GM19438 (cell line): ENCODE data around the gene IL12A.

Experiments
- ATAC-seq: cut with Tn5 transposase; IDR thresholded peaks from one replicate; pipeline ENCODE4 v1.9.1; 2021; ENCODE audit warnings: low read depth; ENCODE audit not compliant: unreplicated experiment

IL12A gene

GRCh38 chr3:159989973-159990846, 1.6 kb downstream of the IL12A start:
- no peak for ATAC-seq

- no peak for ATAC-seq
Measured at GRCh38 chr3:159991591-159991990, 3.0 kb downstream of the IL12A start.

- no peak for ATAC-seq
Measured at GRCh38 chr3:159992589-159992988, 4.0 kb downstream of the IL12A start.

GRCh38 chr3:159994182-159994581, 5.5 kb downstream of the IL12A start:
- ATAC-seq, result no peak

GRCh38 chr3:159995091-159995490, 6.5 kb downstream of the IL12A start:
- ATAC-seq, result no peak

- ATAC-seq, result no peak
Measured at GRCh38 chr3:159996018-159996417, 7.4 kb downstream of the IL12A start.

GRCh38 chr3:159996959-159997358, 8.3 kb downstream of the IL12A start:
- no peak for ATAC-seq

GRCh38 chr3:160001148-160001760, 12.6 kb downstream of the IL12A start:
- ATAC-seq, result no peak

GRCh38 chr3:160001850-160002623, 13.4 kb downstream of the IL12A start:
- no peak for ATAC-seq

- ATAC-seq, result peak; percentile 59
Measured at GRCh38 chr3:160003520-160004128, 15.0 kb downstream of the IL12A start.

GRCh38 chr3:160005004-160005403, 16.4 kb downstream of the IL12A start:
- ATAC-seq, result no peak

- ATAC-seq, result peak; percentile 46
Measured at GRCh38 chr3:160006282-160007163, 17.9 kb downstream of the IL12A start.

- ATAC-seq, result no peak
Measured at GRCh38 chr3:160008961-160009360, 20.3 kb downstream of the IL12A start.

GRCh38 chr3:160009525-160009924, 20.9 kb downstream of the IL12A start:
- no peak for ATAC-seq

GRCh38 chr3:160010578-160010977, 21.9 kb downstream of the IL12A start:
- peak; percentile 56 for ATAC-seq

- peak; percentile 74 for ATAC-seq
Measured at GRCh38 chr3:160012108-160012507, 23.5 kb downstream of the IL12A start.

GRCh38 chr3:160016972-160017371, 28.3 kb downstream of the IL12A start:
- ATAC-seq, result no peak

GRCh38 chr3:160018959-160019358, 30.3 kb downstream of the IL12A start:
- ATAC-seq, result no peak

- no peak for ATAC-seq
Measured at GRCh38 chr3:160020057-160020711, 31.5 kb downstream of the IL12A start.
